HL-60/S4 treated with retinoic acid at 250 ng/mL for 4 days and 3 days (cell line): ENCODE measurements around the gene PES1.
"Not testable (repeated sequence)": the region's sequence is repeated elsewhere in the genome, so short reads cannot be mapped to it uniquely, and the experiment has no call there.

Source experiments
- in situ Hi-C: fragments of 300-500 bp; cut with MboI; formaldehyde crosslinking; loops from 2 replicates; pipeline ENCODE4 v1.7.0; 2022; ENCODE audit warnings: low sequenced_read_pairs

Gene PES1

DNA sequence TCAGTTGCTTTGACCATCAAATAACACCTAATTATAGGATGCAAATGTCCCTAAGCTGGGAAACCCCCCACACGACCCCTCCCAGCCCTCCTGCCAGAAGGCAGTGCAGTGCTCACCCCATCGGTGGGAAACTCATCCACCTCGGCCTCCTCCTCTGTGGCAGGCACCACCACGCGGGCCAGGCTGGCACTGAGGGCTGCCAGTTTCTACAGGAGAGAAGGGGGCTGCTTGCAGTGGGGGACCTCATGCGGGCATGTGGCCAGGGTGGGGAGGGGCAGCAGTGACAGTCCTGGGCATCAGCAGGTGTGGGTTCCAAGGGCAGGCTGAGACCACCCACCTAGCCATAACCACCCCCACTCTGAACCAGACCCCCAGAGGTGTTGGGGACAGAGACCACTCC lies 10.8 kb downstream of the PES1 start:
- in situ Hi-C loops = no loop called here

DNA sequence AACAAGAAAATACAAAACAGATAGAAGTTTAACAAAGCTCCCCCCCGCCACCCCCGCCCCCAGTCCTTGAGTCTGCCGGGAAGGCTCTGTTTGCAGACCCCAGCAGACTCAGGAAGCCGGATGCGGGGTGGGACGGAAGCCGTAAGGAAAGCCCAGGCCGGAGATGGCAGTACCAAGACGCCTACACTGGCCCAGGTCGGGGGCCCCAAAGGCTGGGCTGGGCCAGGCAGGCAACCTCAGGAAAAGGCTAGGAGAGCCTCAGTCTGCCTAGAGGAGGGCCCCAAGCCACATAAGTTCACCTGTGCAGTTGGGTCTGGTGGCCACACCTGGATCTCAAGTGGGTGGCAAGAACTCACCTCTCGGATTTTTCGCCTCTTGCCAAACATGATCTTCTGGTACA lies 13.2 kb downstream of the PES1 start:
- in situ Hi-C loops = no loop called here

DNA sequence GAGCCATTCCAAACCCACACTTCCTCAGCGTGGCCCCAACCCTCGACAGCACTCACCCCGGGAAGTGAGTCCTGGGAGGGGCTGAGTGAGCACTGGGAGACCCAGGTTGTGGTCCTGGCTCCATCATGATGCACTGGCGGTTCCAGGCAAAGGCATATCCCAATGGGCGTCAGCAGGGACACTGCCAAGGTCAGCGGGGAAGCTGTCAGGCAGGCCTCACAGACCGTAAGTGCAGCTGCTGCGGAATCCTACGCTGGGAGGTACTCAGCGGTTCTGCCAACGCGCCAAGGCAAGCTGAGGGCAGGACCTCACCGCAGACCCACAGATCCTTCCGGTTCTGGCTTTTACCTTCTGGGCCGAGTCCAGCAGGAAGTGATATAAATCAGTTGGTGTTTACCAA lies 15.9 kb downstream of the PES1 start:
- in situ Hi-C loops = no loop called here

DNA sequence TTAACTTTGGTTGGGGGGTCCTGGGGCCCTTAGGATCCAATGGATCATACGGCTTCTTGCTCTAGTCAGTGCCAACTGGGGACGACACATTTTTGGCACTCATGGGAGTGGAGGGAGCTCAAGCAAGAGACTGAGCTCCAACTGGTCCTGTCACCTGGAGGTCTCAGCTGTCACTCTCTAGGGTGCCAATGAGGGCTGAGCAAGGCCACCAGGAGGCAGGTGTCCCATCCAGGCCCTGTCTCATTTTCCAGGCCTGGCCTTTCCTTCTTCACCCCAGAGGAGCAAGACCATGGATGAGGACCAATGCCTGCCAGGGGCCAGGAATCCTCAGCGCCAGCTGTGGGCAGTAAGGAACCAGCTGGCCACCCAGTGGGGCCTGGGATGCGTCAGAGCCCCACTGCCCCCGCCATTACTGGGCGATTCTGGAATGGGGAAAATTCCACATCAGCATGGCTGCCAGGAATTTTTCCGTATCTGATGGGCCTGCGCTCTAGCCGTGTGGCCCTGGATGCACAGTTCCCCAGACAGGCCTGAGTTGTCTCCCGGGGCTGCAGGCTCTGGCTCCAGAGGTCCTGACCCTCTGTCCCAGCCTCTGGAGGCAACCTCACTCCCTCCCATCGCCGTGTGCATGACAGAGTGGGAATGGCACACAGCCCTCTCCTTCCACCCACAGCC lies 16.6 kb downstream of the PES1 start:
- in situ Hi-C loops = no loop called here

DNA sequence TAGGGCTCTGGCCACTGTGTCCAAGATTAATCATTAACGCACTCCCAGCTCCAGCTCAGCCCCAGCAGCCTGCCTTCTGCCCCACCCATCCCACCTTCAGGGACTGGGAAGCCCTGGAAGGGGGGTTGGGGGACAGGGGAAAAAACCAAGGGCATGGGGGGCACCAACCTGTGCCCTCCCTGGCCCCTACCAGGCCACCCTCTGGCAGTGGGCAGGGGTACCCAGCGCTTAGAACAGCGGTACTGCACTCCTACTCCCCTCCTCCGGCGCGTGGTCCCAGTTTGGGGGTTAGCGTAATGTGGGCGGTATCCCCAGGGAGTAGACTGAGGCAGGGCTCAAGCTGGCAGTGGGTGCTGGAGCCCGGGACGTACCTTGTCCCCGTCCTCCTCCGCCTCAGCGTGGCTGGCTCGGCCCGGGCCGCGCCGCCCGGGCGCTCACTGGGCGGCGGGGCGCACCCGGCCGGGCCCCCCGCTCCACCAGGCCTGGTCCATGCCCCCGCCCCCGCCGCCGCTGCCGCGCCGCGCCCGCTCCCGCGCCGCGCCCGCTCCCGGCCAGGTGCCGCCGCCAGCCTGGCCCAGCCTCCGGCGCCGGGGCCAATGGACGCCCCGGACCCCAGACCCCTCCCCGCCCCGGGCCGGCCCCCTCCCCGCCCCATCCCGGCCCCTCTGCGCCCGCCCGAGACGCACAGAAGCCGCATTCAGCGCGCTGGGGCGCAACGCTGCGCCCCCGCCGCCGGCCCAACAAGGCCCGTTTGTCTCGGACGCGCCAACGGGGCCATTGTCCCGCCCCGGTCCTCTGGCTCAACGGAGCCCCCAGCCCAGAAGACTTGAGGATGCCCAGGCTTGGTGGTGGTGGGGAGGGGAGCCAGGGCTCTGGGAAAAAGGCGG lies 17.4 kb downstream of the PES1 start, which contains the start of gene GAL3ST1:
Gene GAL3ST1 (minus strand): TSS at position 571 of the 887 bp plus-strand sequence. CDS start 17,273 bp downstream, outside the sequence.
- in situ Hi-C loops = no loop called here

DNA sequence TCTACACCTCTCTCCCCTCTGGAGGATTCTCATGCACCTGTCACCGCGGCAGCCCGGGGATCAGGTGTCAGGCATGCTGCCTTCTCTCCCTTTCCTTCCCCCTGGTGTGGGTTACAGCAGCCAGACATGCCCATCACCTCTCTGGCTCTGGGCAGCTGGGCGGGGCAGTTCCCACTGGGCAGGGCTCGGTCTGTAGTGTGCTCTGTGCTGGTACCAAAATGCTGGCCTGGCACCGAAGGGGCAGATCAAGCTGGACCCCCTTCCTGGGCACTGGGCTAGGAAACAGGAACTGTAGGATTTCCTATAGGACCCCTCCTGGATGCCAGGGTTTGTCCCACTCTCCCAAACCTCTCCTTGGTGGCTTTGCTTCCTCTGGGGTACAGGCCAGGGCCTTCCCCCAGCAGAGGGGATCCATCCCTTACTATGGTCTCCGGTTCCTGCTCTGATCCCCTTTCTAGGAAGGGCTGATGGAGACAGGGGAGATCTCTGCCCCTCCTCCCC lies 18.1 kb downstream of the PES1 start:
- in situ Hi-C loops = no loop called here

DNA sequence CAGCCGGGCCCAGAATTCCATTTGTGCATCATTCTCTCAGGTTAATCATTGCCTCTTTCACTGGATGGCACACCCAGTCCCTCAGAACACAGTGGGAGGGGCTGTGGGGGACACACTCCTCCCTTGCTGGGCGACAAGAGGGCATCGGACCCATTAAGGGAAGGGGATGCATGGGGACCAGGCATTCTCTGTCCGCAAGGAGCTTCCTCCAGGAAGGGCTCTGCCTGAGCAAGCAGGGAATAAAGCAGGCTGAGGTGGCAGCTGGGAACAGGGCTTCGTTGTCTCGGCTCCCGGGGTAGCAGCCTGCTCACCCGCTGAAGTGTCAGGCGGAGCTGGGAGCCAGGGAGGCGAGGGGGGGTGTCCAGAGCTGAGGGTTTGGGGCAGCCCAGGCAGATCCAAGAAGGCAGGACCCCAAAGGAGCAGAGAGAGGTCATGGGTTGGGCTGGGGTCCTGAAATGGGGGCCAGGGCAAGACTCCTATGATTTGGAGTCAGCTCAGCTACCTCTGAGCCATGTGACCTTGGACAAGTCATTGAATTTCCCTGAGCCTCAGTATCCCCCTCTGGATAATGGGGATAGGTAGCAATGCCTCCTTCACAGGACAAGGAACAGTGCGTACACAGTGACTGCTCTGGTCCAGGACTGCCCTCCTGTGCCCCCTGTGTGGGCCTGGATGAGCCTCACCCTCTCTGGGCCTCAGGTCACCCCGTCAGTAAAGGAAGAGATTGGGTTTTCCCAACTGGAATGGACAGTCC lies 18.7 kb downstream of the PES1 start:
- in situ Hi-C loops = no loop called here

DNA sequence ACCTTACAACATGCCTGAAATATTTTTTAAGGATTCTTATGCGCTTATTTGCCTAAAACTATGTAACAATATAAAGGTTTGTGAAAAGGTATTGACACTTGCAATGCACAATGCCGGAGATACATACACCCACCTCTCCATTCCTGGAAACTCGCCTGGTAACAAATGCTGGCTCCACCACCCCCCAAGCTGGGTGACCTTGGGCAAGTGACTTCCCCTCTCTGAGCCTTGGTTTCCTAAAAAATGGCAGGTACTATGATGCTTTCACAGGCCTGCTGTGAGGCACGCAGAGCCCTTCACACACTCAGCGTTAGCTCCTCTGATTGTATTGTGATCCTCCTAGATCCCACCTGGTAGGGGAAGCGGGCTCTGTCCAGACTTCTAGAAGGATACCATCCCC lies 19.5 kb downstream of the PES1 start:
- in situ Hi-C loops = no loop called here

DNA sequence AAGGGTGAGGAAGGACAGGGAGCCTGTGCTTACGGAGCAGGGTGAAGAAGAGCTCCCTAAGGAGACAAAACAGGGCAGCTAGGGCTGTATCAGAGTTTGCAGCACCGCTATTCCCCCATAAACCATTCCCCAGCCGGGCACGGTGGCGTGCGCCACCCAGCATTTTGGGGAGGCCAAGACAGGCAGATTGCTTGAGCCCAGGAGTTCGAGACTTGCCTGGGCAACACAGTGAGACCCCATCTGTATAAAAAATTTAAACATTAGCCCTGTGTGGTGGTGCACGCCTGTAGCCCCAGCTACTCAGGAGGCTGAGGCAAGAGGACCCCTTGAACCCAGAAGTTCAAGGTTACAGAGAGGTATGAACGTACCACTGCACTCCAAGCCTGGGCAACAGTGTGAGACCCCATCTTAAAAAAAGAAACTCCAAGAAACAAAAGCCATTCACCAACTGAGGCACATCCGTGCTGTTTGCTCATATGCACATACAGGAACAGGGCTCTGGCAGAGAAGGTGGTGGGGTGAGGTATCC lies 22.0 kb downstream of the PES1 start:
- in situ Hi-C loops = no loop called here

DNA sequence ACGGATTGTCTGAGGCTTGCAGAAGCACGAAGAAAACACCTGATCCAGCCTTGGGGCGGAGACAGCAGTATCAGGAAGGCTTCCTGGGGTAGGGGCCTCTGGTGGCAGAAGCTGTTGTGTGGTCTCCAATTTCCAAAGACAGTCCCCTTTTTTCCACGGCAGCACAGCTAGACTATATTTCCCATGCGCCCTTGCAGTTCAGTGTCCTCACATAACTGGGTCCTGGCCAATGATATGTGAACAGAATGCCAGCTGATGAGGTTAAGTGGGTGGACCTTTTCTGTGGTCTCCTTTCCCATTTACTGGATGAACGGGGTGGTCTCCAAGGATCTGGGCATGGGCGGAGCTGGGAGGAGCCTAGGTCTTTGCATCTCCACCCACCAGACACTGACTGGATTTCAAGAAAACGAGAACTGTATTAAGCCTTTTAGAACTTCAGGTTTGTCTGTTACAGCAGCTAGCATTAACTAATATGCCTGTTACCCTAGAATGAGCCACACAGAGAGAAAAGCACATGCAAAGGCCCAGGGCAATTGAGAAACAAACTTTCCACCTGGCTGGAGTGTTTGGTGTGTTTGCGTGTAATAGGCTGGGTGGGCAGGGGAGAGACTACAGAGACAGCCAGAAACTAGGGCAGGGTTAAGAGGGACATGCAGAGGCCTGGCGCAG lies 23.4 kb downstream of the PES1 start:
- in situ Hi-C loops = no loop called here

DNA sequence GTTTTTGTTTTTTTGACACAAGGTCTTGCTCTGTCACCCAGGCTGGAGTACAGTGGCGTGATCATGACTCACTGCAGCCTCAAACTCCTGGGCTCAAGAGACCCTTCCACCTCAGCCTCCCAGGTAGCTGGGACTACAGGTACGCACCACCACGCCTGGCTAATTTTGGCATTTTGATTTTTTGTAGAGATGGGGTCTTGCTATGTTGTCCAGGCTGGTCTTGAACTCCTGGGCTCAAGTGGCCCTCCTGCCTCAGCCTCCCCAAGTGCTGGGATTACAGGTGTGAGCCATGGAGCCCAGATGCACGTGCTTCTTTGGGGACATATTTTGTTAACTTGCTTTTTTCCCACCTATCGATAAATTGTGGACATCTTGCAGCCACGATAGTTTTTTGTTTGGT lies 24.4 kb downstream of the PES1 start:
- in situ Hi-C loops = not testable (repeated sequence)

DNA sequence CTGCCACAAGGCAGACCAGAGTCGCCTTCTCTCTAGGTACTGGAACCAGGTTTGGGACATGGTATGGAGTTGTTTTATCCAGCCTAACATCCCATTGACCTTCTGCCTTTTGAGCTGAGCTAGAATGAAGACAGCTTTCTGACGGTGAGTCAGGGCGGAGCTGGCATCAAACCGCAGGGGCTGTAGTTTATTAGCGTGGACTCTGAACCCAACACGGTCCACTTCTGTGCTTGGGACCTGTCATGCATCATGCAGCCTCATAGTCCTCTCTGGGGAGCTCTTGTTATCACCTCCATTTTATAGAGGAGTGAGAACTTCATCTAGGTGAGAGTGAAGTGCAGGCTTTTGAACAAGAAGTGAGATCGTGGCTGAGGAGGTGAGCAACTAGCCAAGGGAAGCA lies 25.6 kb downstream of the PES1 start:
- in situ Hi-C loops = no loop called here

DNA sequence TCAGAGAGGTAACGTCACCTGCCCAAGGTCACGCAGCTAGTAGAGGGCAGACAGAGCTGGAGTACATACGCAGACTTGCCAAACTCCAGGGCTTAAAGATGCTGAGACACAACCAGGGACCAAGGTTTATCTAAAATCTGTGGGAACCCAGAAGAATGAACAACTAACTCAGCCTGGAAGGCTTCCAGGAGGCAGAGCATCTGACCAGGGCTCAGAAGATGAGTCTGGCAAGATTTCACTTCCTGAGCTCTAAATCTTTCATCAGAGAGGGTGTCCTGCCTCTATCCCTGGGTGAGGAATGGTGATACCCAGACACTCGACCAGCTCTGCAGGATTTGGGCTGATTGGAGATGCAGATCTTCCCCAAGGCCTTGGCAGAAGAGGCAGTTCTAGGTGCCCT lies 26.4 kb downstream of the PES1 start:
- in situ Hi-C loops = no loop called here

DNA sequence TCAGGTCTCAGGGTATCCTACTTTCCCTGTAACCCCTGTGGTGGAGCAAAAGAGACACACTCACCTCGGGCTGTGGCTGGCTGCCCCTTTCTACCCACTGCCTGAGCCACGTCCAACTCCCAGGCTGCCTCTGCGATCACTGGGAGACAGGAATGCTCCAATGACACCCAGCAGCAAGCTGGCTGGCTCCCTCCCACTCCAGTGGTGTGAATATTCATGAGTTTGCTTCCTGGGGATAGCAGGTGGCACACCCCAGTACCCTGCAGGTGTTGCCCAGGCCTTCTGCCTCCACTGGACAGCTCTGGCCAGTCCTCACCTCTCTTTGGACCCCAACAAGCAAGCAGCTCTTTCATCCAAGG lies 27.0 kb downstream of the PES1 start:
- in situ Hi-C loops = no loop called here

DNA sequence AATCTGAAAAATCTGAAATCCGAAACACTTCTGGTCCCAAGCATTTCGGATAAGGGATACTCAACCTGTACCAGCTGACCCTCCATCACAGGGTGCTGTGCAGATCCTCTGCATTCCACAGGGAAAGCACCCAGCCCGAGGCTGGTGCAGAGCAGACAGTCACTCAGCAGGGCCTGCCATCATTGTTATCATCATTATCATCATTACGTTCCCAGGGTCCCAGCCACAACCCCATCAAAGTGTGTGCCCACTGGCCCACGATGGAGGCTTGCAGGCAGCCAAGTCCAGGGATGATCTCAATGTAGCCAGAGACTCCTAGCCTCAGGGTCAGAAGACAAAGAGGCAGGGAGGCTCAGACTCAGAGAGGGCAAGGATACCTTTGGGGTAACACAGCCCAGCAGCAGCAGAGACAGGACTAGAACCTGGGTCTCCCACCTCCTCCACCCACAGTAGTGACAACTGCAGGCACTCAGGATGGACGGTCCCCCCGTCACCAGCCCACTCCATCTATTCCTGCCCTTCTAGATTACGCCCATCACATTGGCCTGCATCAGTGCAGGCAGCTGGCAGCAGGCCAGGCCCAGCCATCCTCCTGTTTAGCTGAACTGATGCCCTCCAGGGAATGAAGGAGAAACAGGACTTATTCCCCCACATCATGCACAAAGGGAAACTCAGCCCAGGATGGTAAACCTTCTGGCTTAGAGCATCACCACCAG lies 27.5 kb downstream of the PES1 start:
- in situ Hi-C loops = no loop called here

DNA sequence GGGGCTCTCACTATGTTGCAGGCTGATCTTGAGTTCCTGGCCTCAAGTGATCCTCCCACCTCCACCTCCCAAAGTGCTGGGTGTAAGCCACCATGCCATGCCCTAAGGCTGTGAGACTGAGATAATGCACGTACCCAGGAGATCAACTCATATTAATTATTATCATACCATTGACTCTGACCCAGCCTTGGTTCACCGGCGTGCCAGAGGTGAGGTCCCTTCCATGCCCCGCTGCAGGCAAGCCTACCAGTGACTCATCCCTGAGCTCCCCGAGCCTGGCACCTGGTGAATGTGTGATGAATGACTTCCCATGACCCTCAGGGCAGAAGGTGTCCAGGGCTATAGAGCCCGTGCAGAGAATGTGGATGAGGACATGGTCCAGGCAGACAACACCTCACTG lies 29.3 kb downstream of the PES1 start:
- in situ Hi-C loops = no loop called here

DNA sequence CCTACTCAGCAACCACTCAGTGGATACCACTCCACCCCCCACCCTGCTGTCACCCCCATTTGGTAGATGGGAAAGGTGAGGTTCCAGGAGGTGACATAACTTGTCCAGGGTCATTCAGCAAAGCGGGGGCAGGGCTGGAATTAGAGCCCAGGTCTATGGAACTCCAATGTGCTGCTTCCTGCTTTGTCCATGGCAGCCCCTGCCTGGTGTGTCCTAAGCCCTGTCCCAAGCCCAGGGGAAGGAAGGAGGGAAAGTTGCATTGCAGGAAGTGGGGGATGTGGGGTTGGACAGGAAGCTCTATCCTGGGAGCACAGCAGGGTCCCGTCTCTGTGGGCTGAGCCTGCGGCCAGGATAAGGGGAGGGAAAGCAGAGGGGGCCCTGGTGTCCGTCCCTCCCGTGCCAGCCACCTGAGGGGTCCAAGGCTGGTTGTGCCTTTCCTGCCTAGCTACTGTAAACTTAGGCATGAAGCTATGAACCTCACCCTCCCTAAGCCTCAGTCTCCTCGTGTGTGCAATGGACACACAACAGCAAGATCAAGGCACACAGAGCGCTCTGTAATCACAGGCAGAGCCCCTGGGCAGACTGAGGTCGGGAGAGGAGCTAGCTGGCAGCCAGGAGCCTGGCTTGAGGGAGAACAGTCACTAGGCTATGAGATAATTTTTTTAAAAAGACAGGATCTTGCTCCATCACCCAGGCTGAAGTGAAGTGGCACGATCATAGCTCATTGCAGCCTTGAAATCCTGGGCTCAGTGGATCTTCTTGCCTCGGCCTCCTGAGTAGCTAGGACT lies 30.1 kb downstream of the PES1 start:
- in situ Hi-C loops = no loop called here

DNA sequence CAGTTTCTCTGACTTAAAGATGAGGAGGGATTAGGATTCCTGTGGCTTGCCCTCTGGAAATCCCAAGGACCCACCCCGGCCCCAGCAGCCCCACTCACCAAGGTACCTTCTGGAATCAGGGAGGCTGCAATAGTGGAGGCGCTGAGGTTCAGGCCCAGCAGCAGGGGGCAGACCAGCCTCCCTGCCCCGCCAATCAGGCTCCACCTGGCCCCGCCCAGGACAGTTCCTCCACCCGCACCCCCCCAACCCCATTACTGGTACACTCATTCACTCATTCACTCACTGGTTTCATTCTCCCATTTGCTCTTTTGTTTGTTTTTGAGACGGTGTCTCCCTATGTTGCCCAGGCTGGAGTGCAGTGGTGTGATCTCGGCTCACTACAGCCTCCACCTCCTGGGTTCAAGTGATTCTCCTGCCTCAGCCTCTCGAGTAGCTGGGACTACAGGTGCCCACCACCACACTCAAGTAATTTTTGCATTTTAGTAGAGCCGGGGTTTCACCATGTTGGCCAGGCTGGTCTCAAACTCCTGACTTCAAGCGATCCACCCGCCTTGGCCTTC lies 31.0 kb downstream of the PES1 start:
- in situ Hi-C loops = not testable (repeated sequence)

DNA sequence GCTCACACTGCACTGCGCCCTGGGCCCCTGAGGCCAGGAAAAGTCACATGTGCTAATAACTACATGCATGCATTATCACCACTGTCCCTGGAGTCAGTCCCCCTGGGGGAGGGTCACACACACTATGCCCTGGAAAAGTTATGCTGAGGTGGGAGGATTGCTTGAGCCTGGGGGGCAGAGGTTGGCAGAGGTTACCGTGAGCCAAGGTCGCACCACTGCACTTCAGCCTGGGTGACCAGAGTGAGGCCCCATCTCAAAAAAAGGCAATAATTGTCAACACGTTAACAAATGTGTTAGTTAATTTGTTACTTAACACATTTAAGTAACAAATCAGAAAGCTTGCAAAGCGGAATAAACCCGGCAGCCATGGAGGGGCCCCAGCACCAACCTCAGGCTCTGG lies 31.8 kb downstream of the PES1 start:
- in situ Hi-C loops = no loop called here
